ENCODE data around the gene SIRPB2. TPM values are rescaled to one million over a fixed set of nuclear protein-coding genes. Genes with fewer than 3 reads are reported as not detected.

The SIRPB2 gene
- total and polyA plus RNA-seq, 2 donors (not counting 3 experiments of a cell fraction or from before 2014, with no cell fraction given) = 9.5 to 19.7 TPM

DNA sequence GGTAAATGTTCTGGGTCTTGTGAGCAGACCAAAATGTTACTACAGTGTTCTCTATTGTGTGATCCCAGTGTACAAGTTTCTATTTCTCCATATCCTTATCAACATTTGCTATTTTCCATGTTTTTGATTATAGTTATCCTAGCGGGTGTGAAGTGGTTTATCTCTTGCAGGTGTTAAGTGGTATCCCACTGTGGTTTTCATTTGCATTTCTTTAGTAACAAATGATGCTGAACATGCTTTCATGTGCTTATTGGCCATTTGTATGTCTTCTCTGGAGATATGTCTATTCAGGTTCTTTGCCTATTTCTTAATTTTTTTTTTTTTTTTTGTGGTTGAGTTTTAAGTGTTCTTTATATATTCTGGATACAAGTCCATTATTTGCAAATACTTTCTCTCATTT lies 60.1 kb downstream of the SIRPB2 start:
- Histone ChIP-seq H3K27me3 (ENCODE audit: control insufficient read depth in 2 of 2, insufficient read depth in 2 of 2, low read length in 2 of 2) (no peaks in the 10 kb centered on the region), H3K9me1 (replicated peaks; ENCODE audit: control insufficient read depth, extremely low read depth, insufficient read depth, low read length) (no peaks in the 10 kb centered on the region), H4K20me1 (replicated peaks; ENCODE audit: control insufficient read depth, extremely low read depth, insufficient read depth, low read length) (no peaks in the 10 kb centered on the region), H3K9me3 (replicated peaks; ENCODE audit: control insufficient read depth, insufficient read depth, low read length) (no peaks in the 10 kb centered on the region), H3K4me2 (ENCODE audit: insufficient read depth, low read length) (no peak overlapping the region), H3K27ac (ENCODE audit: insufficient read depth, low read depth, low read length) (no peak overlapping the region), H3K4me1 (ENCODE audit: control insufficient read depth, extremely low read depth, insufficient read depth, low read length) (peaks cover 18% of the 10 kb centered on the region), H3K79me2 (ENCODE audit: control insufficient read depth, insufficient read depth, low read length) (no peaks in the 10 kb centered on the region), H2AFZ (ENCODE audit: low read depth, low read length) (no peak overlapping the region), H3K4me3 (replicated peaks in 1 of 3; ENCODE audit: insufficient read depth in 1 of 3, low read depth in 1 of 3, low read length in 3 of 3) (no peak overlapping the region), H3K36me3 (ENCODE audit: control insufficient read depth in 2 of 2, extremely low read depth in 1 of 2, insufficient read depth in 2 of 2, low read length in 2 of 2) (no peaks in the 10 kb centered on the region), H3K9ac (replicated peaks; ENCODE audit: extremely low read depth, insufficient read depth, low read length) (no peak overlapping the region)
- intact Hi-C loops (cut with micrococcal nuclease) (no loop called here), dilution Hi-C loops (cut with MboI; ENCODE audit: extremely low pct_ligation_motif_present, low sequenced_read_pairs) (loop anchor here (25.0 kb wide), 1 partner anchor 119 kb away; no protein-coding TSS in a partner anchor)
- no TSS peak for BruUV-seq (replicated peaks)
- FAIRE-seq (no peak), DNase-seq (ENCODE audit: low read depth, low spot score) (no peak)
- ChIA-PET POLR2A (no interaction called here), CTCF (no interaction called here)
- TF ChIP-seq FOS (IDR thresholded peaks at IDR 0.05; ENCODE audit: borderline replicate concordance, insufficient read depth, low read length) (no peak), GATA2 (IDR thresholded peaks at IDR 0.05; ENCODE audit: insufficient read depth, insufficient read length, low read depth, low read length) (no peak), POLR2AphosphoS5 (IDR thresholded peaks at IDR 0.05; ENCODE audit: insufficient read depth, low read depth, low read length) (no peak), JUN (IDR thresholded peaks at IDR 0.05; ENCODE audit: borderline replicate concordance, insufficient read depth, insufficient read length, low read depth) (no peak), MYC (IDR thresholded peaks at IDR 0.05; ENCODE audit: low read depth, low read length) (no peak), EZH2 (IDR thresholded peaks at IDR 0.05; ENCODE audit: borderline replicate concordance, low read depth, low read length, severe bottlenecking) (no peak)
- TF ChIP-seq, protein P1, sequence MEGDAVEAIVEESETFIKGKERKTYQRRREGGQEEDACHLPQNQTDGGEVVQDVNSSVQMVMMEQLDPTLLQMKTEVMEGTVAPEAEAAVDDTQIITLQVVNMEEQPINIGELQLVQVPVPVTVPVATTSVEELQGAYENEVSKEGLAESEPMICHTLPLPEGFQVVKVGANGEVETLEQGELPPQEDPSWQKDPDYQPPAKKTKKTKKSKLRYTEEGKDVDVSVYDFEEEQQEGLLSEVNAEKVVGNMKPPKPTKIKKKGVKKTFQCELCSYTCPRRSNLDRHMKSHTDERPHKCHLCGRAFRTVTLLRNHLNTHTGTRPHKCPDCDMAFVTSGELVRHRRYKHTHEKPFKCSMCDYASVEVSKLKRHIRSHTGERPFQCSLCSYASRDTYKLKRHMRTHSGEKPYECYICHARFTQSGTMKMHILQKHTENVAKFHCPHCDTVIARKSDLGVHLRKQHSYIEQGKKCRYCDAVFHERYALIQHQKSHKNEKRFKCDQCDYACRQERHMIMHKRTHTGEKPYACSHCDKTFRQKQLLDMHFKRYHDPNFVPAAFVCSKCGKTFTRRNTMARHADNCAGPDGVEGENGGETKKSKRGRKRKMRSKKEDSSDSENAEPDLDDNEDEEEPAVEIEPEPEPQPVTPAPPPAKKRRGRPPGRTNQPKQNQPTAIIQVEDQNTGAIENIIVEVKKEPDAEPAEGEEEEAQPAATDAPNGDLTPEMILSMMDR (IDR thresholded peaks at IDR 0.05; ENCODE audit: extremely low read depth in 1 of 2, insufficient read depth in 1 of 2, low read depth in 1 of 2, low read length in 2 of 2) = no peak

Measured in endothelial cell of umbilical vein (primary cell).